ENCODE data around the gene DHRS9.
"Not testable (repeated sequence)": the region's sequence is repeated elsewhere in the genome, so short reads cannot be mapped to it uniquely, and the experiment has no call there.

Gene DHRS9

DNA sequence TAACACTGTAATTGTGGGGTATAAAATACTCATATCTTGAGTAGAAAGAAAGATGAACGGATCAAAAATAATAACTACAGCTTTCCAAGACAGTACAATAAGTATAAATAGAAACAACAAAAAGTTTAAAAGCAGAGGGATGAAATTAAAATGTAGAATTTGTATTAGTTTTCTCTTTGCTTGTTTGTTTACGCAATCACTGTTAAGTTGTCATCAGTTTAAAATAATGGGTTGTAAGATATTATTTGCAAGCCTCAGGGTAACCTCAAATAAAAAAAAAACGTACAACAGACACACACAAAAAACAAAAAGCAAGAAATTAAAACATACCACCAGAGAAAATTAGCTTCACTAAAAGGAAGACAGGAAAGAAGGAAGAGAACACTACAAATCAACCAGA, 20.2 kb upstream of the DHRS9 start:
- Histone ChIP-seq H4K8ac (ENCODE audit: low read length) (no peak overlapping the region), H2BK5ac (ENCODE audit: low read depth, low read length, poor library complexity, severe bottlenecking) (no peak overlapping the region), H3K18ac (ENCODE audit: low read depth in 1 of 2, low read length in 2 of 2) (no peak overlapping the region), H2AFZ (ENCODE audit: low read depth, low read length) (no peak overlapping the region), H3K23ac (ENCODE audit: low read length in 2 of 2) (no peak overlapping the region), H3K14ac (ENCODE audit: low read length in 2 of 2) (no peak overlapping the region), H2BK15ac (ENCODE audit: low read depth, poor library complexity, severe bottlenecking) (no peak overlapping the region), H3K9me3 (ENCODE audit: control insufficient read depth, low read length) (no peaks in the 10 kb centered on the region), H3K4ac (ENCODE audit: low read depth in 1 of 2, low read length in 2 of 2) (no peak overlapping the region), H2AK5ac (ENCODE audit: low read length, severe bottlenecking) (no peak overlapping the region), H3K4me3 (ENCODE audit: insufficient read depth in 1 of 2, low read depth in 1 of 2, low read length in 2 of 2) (no peak overlapping the region), H3K27me3 (ENCODE audit: control insufficient read depth in 1 of 2, insufficient read depth in 1 of 2, low read length in 2 of 2) (no peaks in the 10 kb centered on the region), H3K9ac (ENCODE audit: low read length) (no peak overlapping the region), H3K4me2 (ENCODE audit: low read length, poor library complexity, severe bottlenecking) (no peak overlapping the region), H3K36me3 (ENCODE audit: control insufficient read depth in 1 of 2, insufficient read depth in 2 of 2, low read depth in 1 of 2, low read length in 2 of 2) (no peaks in the 10 kb centered on the region), H3K4me1 (ENCODE audit: control insufficient read depth, insufficient read depth, low read depth, low read length) (no peaks in the 10 kb centered on the region), H2BK12ac (ENCODE audit: low read length in 2 of 2) (no peak overlapping the region), H4K91ac (ENCODE audit: low read length) (no peak overlapping the region), H3K79me1 (replicated peaks; ENCODE audit: low read length, poor library complexity, severe bottlenecking) (no peaks in the 10 kb centered on the region), H3K27ac (ENCODE audit: low read length, poor library complexity, severe bottlenecking) (no peak overlapping the region), H2BK120ac (ENCODE audit: low read depth, low read length) (no peak overlapping the region)
- 80% methylated on average over 2 of the region's 3 CpGs for WGBS
- no peak for DNase-seq

DNA sequence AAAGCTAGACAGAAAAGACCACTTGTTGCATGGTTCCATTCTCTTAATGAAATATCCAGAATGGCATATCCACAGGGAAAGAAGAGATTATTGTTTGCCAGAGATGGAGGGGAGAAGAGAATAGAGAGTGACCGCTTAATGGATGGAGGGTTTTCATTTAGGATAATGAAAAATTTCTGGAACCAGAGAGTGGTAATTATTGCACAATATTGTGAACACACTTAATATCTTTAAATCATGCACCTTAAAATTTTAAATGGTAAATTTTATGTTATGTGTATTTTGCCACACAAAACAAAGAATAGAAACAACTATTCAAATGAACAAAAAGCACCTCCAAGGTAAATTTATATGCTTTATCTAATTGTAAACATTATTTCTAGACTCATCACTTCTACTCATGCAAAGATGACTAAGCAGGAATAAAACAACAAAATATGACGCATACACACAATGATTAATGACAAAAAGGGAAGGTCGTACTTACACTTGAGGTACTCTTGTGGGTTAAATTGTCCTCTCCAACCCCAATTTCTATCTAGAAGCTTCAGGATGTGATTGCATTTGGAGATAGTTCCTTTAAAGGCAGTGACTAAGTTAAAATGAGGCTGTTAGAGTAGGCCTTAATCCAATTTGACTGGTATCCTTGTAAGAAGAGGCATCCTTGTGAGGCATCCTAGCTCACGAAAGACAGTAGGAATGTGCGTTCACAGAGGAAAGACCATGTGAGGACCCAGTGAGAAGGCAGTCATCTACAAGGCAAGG, 18.7 kb upstream of the DHRS9 start:
- Histone ChIP-seq H2BK15ac (ENCODE audit: low read depth, poor library complexity, severe bottlenecking) (no peak overlapping the region), H2AFZ (ENCODE audit: low read depth, low read length) (no peak overlapping the region), H3K27me3 (ENCODE audit: control insufficient read depth in 1 of 2, insufficient read depth in 1 of 2, low read length in 2 of 2) (no peaks in the 10 kb centered on the region), H3K14ac (ENCODE audit: low read length in 2 of 2) (no peak overlapping the region), H3K27ac (ENCODE audit: low read length, poor library complexity, severe bottlenecking) (no peak overlapping the region), H2BK12ac (ENCODE audit: low read length in 2 of 2) (no peak overlapping the region), H3K4ac (ENCODE audit: low read depth in 1 of 2, low read length in 2 of 2) (no peak overlapping the region), H3K79me1 (replicated peaks; ENCODE audit: low read length, poor library complexity, severe bottlenecking) (no peaks in the 10 kb centered on the region), H3K9ac (ENCODE audit: low read length) (no peak overlapping the region), H3K23ac (ENCODE audit: low read length in 2 of 2) (no peak overlapping the region), H4K8ac (ENCODE audit: low read length) (no peak overlapping the region), H2AK5ac (ENCODE audit: low read length, severe bottlenecking) (no peak overlapping the region), H3K36me3 (ENCODE audit: control insufficient read depth in 1 of 2, insufficient read depth in 2 of 2, low read depth in 1 of 2, low read length in 2 of 2) (no peaks in the 10 kb centered on the region), H3K4me1 (ENCODE audit: control insufficient read depth, insufficient read depth, low read depth, low read length) (no peaks in the 10 kb centered on the region), H3K4me3 (ENCODE audit: insufficient read depth in 1 of 2, low read depth in 1 of 2, low read length in 2 of 2) (no peak overlapping the region), H3K4me2 (ENCODE audit: low read length, poor library complexity, severe bottlenecking) (no peak overlapping the region), H2BK120ac (ENCODE audit: low read depth, low read length) (no peak overlapping the region), H4K91ac (ENCODE audit: low read length) (no peak overlapping the region), H2BK5ac (ENCODE audit: low read depth, low read length, poor library complexity, severe bottlenecking) (no peak overlapping the region), H3K18ac (ENCODE audit: low read depth in 1 of 2, low read length in 2 of 2) (no peak overlapping the region), H3K9me3 (ENCODE audit: control insufficient read depth, low read length) (peaks cover 14% of the 10 kb centered on the region)
- 91% methylated on average over 4 of the region's 5 CpGs for WGBS
- no peak for DNase-seq

DNA sequence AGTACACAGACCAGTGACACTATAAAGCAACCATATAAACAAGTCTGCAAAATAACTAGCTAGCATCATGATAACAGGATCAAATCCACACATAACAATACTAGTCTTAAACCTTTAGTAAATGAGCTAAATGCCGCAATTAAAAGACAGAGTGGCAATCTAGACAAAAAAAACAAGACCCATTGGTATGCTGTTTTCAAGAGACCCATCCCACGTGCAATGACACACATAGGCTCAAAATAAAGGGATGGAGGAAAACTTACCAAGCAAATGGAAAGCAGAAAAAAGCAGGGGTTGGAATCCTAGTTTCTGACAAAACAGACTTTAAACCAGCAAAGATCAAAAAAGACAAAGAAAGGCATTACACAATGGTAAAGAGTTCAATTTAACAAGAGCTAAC, 14.8 kb upstream of the DHRS9 start:
- H2BK12ac ChIP-seq (ENCODE audit: low read length in 2 of 2); H3K27me3 ChIP-seq (ENCODE audit: control insufficient read depth in 1 of 2, insufficient read depth in 1 of 2, low read length in 2 of 2); H3K23ac ChIP-seq (ENCODE audit: low read length in 2 of 2); H3K9ac ChIP-seq (ENCODE audit: low read length); H3K4me1 ChIP-seq (ENCODE audit: control insufficient read depth, insufficient read depth, low read depth, low read length); H2AFZ ChIP-seq (ENCODE audit: low read depth, low read length); H3K14ac ChIP-seq (ENCODE audit: low read length in 2 of 2); H3K18ac ChIP-seq (ENCODE audit: low read depth in 1 of 2, low read length in 2 of 2); H2AK5ac ChIP-seq (ENCODE audit: low read length, severe bottlenecking); H2BK15ac ChIP-seq (ENCODE audit: low read depth, poor library complexity, severe bottlenecking); H4K8ac ChIP-seq (ENCODE audit: low read length); H3K4ac ChIP-seq (ENCODE audit: low read depth in 1 of 2, low read length in 2 of 2); DNase-seq; H3K4me3 ChIP-seq (ENCODE audit: insufficient read depth in 1 of 2, low read depth in 1 of 2, low read length in 2 of 2); H3K36me3 ChIP-seq (ENCODE audit: control insufficient read depth in 1 of 2, insufficient read depth in 2 of 2, low read depth in 1 of 2, low read length in 2 of 2); H3K79me1 ChIP-seq (replicated peaks; ENCODE audit: low read length, poor library complexity, severe bottlenecking); H3K27ac ChIP-seq (ENCODE audit: low read length, poor library complexity, severe bottlenecking); H2BK120ac ChIP-seq (ENCODE audit: low read depth, low read length); H2BK5ac ChIP-seq (ENCODE audit: low read depth, low read length, poor library complexity, severe bottlenecking); H4K91ac ChIP-seq (ENCODE audit: low read length); H3K4me2 ChIP-seq (ENCODE audit: low read length, poor library complexity, severe bottlenecking): not testable (repeated sequence)
- H3K9me3 ChIP-seq (ENCODE audit: control insufficient read depth, low read length) = peaks cover 31% of the 10 kb centered on the region
- 85% methylated on average over 2 of the region's 2 CpGs for WGBS

DNA sequence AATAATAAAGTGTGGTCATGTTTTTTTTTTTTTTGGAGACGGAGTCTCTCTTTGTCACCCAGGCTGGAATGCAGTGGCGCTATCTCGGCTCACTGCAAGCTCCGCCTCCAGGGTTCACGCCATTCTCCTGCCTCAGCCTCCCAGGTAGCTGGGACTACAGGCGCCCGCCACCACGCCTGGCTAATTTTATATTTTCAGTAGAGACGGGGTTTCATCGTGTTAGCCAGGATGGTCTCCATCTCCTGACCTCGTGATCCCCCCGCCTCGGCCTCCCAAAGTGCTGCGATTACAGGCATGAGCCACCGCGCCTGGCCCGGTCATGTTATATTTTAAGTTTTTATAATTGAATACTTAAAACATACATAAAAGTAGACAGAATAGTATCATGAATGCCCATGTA, 5.2 kb upstream of the DHRS9 start:
- H3K9me3 ChIP-seq (ENCODE audit: control insufficient read depth, low read length); H3K27ac ChIP-seq (ENCODE audit: low read length, poor library complexity, severe bottlenecking); H3K14ac ChIP-seq (ENCODE audit: low read length in 2 of 2); H3K23ac ChIP-seq (ENCODE audit: low read length in 2 of 2); H3K27me3 ChIP-seq (ENCODE audit: control insufficient read depth in 1 of 2, insufficient read depth in 1 of 2, low read length in 2 of 2); H3K4me2 ChIP-seq (ENCODE audit: low read length, poor library complexity, severe bottlenecking); H3K9ac ChIP-seq (ENCODE audit: low read length); H2BK12ac ChIP-seq (ENCODE audit: low read length in 2 of 2); H2AK5ac ChIP-seq (ENCODE audit: low read length, severe bottlenecking); H2BK5ac ChIP-seq (ENCODE audit: low read depth, low read length, poor library complexity, severe bottlenecking); H2AFZ ChIP-seq (ENCODE audit: low read depth, low read length); H3K36me3 ChIP-seq (ENCODE audit: control insufficient read depth in 1 of 2, insufficient read depth in 2 of 2, low read depth in 1 of 2, low read length in 2 of 2); H4K91ac ChIP-seq (ENCODE audit: low read length); H3K79me1 ChIP-seq (replicated peaks; ENCODE audit: low read length, poor library complexity, severe bottlenecking); H3K4me1 ChIP-seq (ENCODE audit: control insufficient read depth, insufficient read depth, low read depth, low read length); H2BK15ac ChIP-seq (ENCODE audit: low read depth, poor library complexity, severe bottlenecking); H2BK120ac ChIP-seq (ENCODE audit: low read depth, low read length); H3K4me3 ChIP-seq (ENCODE audit: insufficient read depth in 1 of 2, low read depth in 1 of 2, low read length in 2 of 2); H3K4ac ChIP-seq (ENCODE audit: low read depth in 1 of 2, low read length in 2 of 2); DNase-seq; H4K8ac ChIP-seq (ENCODE audit: low read length); H3K18ac ChIP-seq (ENCODE audit: low read depth in 1 of 2, low read length in 2 of 2): not testable (repeated sequence)
- 96% methylated on average over 11 of the region's 17 CpGs for WGBS

All from mesenchymal stem cell (in vitro differentiated cells and primary cell).